Activated naive CD4-positive, alpha-beta T cell (primary cell): ENCODE results near the gene GHITM.
"Not testable (repeated sequence)": the region's sequence is repeated elsewhere in the genome, so short reads cannot be mapped to it uniquely, and the experiment has no call there.

Experiments used
- DNase-seq, 4 experiments: peaks; one replicate each; lab custom pipeline; 2025; lab: John Stamatoyannopoulos, UW

The GHITM gene

GRCh38 chr10:84176836-84177474 is 37.6 kb downstream of the GHITM start:
- DNase-seq = no peak

- DNase-seq = peak in 2 of 4 experiments; percentile 17 to 47
Measured at GRCh38 chr10:84177541-84178141, 38.3 kb downstream of the GHITM start.

DNA sequence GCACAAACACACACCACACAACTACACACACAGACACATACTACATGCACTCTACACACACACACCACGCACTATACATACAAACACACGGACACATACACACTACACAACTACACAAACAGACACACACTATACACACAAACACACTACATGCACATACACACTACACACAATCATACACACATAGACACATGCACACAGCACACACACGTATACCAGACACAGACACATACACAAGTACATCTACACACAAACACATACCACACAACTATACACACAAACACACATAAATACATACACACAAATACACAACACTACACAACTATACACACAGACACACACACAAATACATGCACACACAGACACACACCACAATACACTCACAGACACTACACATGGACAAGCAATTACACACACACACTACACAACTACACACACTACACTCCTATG is 38.9 kb downstream of the GHITM start:
- no peak for DNase-seq

DNA sequence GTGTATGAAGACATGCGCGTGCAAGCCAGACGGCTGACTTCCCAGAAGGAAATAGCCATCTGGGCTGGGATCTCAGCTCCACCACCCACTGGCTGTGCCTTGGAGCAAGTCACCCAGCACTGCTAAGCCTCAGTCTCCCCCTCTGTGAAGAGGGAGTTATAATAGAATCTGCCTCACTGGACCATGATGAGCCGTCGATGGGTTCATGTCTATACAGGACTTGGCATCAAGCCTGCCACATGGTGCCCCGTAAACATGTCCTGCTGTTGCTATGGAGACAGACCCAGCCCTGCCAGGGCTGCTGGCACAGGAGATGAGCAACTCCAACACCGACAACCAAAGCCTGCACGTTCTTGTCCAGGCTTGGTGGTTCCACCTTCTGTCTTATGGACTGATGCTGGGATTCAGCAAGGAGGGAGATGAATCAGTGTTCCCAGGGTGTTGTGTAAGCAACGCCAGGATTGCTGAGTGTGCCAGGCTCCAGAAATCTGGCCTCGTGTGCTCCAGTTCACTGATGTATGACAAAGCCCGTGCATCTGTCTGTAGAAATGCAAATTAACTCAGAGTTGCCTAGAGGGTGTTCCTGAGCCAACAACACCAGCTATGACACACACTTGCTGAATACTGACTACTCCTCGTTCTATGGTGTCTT is 39.9 kb downstream of the GHITM start:
- DNase-seq = no peak

DNA sequence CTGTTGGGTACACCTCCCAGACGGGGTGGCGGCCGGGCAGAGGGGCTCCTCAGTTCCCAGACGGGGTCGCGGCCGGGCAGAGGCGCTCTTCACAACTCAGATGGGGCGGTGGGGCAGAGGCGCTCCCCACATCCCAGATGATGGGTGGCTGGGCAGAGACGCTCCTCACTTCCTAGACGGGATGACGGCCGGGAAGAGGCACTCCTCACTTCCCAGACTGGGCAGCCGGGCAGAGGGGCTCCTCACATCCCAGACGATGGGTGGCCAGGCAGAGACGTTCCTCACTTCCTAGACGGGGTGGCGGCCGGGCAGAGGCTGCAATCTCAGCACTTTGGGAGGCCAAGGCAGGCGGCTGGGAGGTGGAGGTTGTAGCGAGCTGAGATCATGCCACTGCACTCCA is 41.1 kb downstream of the GHITM start:
- not testable (repeated sequence) for DNase-seq

GRCh38 chr10:84181631-84182030 is 42.3 kb downstream of the GHITM start:
- no peak for DNase-seq

DNA sequence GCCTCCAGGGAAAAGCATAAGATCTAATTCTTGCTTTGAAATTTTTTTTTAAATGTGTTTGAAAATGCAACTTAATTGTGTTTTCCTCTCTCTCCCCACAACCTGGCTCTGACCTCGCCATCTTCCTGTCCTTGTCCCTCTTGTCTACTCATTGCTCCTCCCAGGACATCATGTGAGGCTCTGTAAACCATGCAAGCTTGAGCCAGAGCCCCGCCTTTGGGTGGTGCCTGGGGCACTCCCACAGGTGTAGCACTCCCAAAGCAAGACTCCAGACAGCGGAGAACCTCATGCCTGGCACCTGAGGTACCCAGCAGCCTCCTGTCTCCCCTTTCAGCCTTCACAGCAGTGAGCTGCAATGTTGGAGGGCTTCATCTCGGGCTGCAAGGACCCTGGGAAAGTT is 45.2 kb downstream of the GHITM start:
- DNase-seq = no peak

DNA sequence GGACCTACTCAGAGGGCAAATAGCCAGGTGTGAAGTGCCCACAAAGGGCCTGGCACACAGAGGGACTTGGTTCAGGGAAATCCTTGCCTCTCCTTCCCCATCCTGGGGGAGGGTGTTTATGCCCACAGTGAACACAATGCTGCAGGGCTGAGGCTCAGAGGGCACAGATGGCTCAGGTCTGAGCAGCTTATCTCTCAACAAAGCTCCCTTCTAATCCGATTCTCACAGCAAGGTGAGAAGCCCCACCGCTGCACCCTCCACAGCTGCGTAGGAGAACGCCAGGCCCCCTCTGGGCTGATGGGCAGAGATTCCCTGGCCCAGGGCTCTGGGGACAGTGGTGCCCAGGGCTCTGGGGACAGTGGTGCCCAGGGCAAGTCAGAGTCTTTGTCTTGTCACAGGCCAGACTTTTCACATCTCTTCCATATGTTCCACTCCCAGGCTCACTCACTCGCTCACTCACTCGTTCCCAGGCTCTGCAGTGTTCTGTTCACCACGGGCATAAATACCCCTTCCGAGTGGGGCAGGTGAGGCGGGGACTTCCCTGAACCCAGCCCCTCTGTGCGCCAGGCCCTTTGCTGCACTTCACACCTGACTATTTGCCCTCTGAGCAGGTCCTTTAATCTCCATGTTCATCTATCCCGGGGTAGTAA is 46.3 kb downstream of the GHITM start:
- DNase-seq = no peak

DNA sequence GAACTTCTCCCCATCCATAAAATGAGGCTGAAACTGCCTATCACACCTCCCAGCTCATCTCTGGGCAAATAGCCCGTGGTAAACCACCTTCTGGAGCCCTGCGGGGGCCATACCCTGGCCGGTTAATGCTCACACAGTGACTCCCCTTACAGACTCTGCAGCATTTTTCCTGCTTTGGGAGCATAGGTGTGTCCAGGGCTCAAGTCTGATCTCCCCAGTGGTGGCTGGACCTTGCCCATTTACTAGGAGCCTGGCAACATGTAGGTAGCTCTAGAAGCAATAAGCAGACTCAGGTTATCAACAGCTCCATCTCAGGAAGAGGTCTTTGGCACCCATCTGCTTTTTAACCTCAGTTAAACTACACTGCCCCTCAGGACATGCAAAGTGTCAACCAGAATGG is 49.5 kb downstream of the GHITM start:
- no peak for DNase-seq

DNA sequence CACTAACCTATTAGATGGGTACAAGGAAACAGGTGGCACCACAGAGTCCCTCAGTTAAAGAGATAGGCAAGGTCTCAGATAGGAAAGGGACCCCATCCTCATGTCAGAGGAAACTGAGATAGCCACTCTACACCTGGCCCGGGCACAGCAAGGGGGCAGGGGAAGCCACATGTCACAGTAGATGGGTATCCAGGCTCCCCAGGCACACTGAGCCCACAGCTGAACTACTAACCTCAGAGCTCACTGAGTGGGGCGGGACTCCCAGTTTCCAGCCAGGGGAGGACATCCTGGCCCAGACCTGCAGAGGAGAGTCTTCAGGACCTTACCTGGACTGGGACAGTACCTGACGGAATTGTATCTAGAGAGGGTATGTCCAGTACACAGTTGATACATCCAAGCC is 51.3 kb downstream of the GHITM start:
- DNase-seq = no peak

GRCh38 chr10:84191106-84191505 is 51.8 kb downstream of the GHITM start:
- DNase-seq = peak in 1 of 4 experiments; percentile 18

DNA sequence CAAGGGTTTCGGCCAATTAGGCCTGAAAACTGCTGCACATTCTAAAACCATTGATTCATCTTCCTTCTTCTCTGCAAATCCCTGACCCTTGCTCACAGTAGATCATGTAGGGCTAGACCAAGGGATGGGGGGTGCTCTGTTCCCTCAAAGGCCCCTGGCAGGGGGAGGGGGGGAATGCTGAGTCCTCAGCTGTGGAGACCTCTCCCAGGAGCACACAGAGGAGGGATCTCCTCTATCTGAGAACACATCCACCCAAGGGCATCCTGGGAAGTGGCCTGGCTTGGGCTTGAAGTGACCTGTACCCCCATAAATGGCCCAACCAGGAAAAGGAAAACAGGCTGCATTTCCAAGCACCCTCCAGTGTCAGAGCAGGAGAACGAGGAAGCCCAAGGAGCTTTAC is 54.0 kb downstream of the GHITM start:
- no peak for DNase-seq

GRCh38 chr10:84193846-84194423 is 54.6 kb downstream of the GHITM start:
- DNase-seq = no peak

DNA sequence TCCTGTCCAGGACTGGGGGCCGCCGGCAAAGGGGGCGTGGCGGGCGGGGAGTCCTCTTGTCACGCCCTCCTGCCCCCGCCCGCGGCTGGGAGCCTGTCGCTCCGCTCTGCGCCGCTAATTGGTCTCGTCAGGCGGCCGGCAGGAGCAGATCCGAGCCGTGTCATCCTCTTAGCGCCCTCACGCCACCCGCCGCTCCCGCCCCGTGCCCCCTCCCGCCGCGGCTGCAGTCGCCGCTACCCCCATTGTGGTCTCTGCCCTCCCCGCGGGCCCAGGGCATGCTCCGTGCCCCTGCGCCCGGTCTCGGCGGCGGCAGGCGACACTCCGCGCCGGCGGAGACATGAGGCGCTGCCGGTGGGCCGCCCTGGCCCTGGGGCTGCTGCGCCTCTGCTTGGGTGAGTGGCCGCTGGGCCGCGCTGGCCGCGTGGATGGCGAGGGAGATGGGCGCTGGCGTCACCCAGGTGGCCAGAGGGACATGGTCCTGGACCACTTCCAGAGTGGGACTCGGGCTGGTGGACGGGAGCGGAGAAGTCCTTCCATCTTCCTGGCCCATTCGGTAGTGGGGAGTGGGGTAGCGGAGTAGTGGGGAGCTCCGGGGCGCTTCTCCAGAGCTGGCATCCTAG is 55.2 kb downstream of the GHITM start, which contains the start of gene CDHR1:
Gene CDHR1, plus strand, starts transcription at position 114 of the 620 bp plus-strand sequence. Its CDS starts 224 bp downstream, at position 338.
- DNase-seq = peak in 1 of 4 experiments; percentile 21

DNA sequence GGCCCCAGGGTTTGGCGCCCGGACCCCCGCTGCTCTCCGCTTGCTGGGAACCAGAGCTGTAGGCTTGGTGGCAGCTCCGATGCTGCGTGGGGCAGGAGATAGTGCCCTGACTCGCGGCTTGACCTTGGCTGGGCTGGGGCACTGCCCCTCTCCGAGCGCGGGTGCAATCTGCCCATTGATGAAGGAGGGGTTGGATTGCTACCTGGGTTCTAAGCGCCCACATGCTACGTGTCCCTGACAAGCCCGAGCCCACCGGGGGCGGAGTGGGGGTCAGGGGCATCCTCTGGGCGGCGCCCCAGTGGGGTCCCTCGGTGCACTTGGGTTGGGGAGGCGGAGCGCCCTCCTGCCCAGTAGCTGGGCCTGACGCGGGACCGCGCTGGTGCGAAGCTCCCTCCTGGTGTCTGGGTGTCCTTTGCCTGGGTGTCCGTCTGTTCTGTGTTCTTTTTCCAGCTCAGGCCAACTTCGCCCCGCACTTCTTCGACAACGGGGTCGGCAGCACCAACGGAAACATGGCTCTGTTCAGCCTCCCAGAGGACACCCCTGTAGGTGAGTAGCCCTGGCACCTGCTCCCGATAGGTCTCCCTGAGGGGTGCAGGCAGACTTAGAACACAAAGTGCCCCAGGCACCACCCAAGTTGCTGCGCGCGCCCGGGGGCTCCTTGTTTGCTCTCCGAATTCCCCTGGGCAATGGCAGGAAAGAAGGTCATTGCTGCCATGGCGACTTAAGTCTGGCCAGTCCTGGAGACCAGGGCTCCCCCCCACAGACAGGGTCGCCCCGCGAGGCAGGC is 55.9 kb downstream of the GHITM start:
- DNase-seq = no peak

GRCh38 chr10:84196083-84196482 is 56.8 kb downstream of the GHITM start:
- no peak for DNase-seq

DNA sequence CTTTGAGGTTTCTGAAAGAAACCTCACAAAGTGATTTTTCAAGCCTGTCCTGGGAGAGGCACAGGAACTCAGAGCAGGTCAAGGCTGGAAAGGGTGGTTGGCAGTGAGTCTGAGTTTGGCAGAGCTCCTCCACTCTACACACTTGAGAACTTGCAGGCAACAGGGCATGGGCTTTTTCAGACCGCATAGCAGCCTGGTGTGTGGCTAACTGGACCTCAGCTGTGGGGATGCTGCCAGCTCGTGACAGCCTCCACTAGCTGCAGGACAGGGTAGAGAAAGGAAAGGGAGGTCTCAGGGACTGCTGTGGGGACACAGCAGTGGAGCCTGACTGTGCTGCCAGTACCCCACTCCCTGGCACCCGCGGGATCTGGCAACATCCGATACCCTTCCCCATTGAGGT is 57.6 kb downstream of the GHITM start:
- no peak for DNase-seq

- DNase-seq = no peak
Measured at GRCh38 chr10:84197643-84198042, 58.3 kb downstream of the GHITM start.

GRCh38 chr10:84198206-84198915 is 59.1 kb downstream of the GHITM start:
- DNase-seq = no peak

GRCh38 chr10:84200537-84201243 is 61.4 kb downstream of the GHITM start:
- no peak for DNase-seq
